Endodermal cell (in vitro differentiated cells): Measurements from ENCODE around the gene CELF2. TPM values are rescaled to one million over a fixed set of nuclear protein-coding genes. Genes with fewer than 3 reads are reported as not detected.
"Not testable (repeated sequence)": the region's sequence is repeated elsewhere in the genome, so short reads cannot be mapped to it uniquely, and the experiment has no call there.

ENCODE experiments used
- DNase-seq: peaks from one replicate; pipeline ENCODE4 v3.0.0-alpha.2; 2017
- H3K27ac ChIP-seq: 2 replicates; pipeline ENCODE4 v1.5.1; 2013; ENCODE audit warnings: mild to moderate bottlenecking, low read depth, low read length, moderate library complexity
- H3K27me3 ChIP-seq: 2 replicates; pipeline ENCODE4 v1.6.1; 2013; ENCODE audit warnings: mild to moderate bottlenecking, low read length, moderate library complexity; ENCODE audit not compliant: insufficient read depth, control insufficient read depth, poor library complexity, severe bottlenecking
- H3K36me3 ChIP-seq: 2 replicates; pipeline ENCODE4 v1.7.0; 2013; ENCODE audit warnings: mild to moderate bottlenecking, low read length, moderate library complexity; ENCODE audit not compliant: control insufficient read depth, insufficient read depth
- H3K4me1 ChIP-seq: one replicate; pipeline ENCODE4 v1.7.0; 2013; ENCODE audit warnings: low read length; ENCODE audit not compliant: control insufficient read depth, insufficient read depth
- H3K4me3 ChIP-seq: 2 replicates; pipeline ENCODE4 v1.5.1; 2013; ENCODE audit warnings: mild to moderate bottlenecking, low read length, moderate library complexity
- H3K9ac ChIP-seq: 2 replicates; pipeline ENCODE4 v1.6.1; 2013; ENCODE audit warnings: mild to moderate bottlenecking, low read length, moderate library complexity; ENCODE audit not compliant: poor library complexity, severe bottlenecking; ENCODE audit errors: extremely low read depth
- H3K9me3 ChIP-seq: 2 replicates; pipeline ENCODE4 v1.6.1; 2013; ENCODE audit warnings: mild to moderate bottlenecking, low read length, moderate library complexity; ENCODE audit not compliant: control insufficient read depth
- H3K27ac Mint-ChIP-seq: 2 replicates; pipeline ENCODE4 v1.8.0; 2020; ENCODE audit warnings: mixed read lengths
- H3K27me3 Mint-ChIP-seq: 2 replicates; pipeline ENCODE4 v1.8.0; 2021; ENCODE audit warnings: mild to moderate bottlenecking, mixed read lengths; ENCODE audit not compliant: insufficient read depth
- H3K36me3 Mint-ChIP-seq: 2 replicates; pipeline ENCODE4 v1.8.0; 2020; ENCODE audit warnings: low read depth, mixed read lengths
- H3K4me1 Mint-ChIP-seq: 2 replicates; pipeline ENCODE4 v1.8.0; 2020; ENCODE audit warnings: mixed read lengths
- H3K4me3 Mint-ChIP-seq: 2 replicates; pipeline ENCODE4 v1.8.0; 2020; ENCODE audit warnings: mild to moderate bottlenecking, moderate library complexity, mixed read lengths
- H3K9me3 Mint-ChIP-seq: 2 replicates; pipeline ENCODE4 v1.8.0; 2020; ENCODE audit warnings: mild to moderate bottlenecking, mixed read lengths
- CTCF ChIP-seq: fragments of 200-600 bp; sonication (generic); conservative IDR thresholded peaks from 2 replicates; pipeline ENCODE4 v1.5.0; 2021; ENCODE audit warnings: antibody characterized with exemption, mild to moderate bottlenecking
- WGBS, 2 experiments: methylation state at CpG; one replicate each; pipeline versions ENCODE4 v1.1.5 to v1.1.7; 2013; ENCODE audit warnings: missing lambda C conversion rate in 2 of 2, mixed read lengths in 1 of 2; ENCODE audit not compliant: insufficient coverage in 1 of 2, insufficient read length in 1 of 2; 5-methylcytosine and 5-hydroxymethylcytosine counted together
- total RNA-seq, 2 donors: library from RNA; stranded (reverse); fragmentation: NEBNext Ultra II Directional in 1 of 2; extraction: Animal tissue kit (Norgen Biotek cat#: 25700) in 1 of 2; gene quantifications; 2 replicates in 1 of 2; 3 replicates in 1 of 2; pipeline ENCODE4 v1.2.1, GENCODE V29; 2021

CELF2 gene
- total RNA-seq, 2 donors from 2014 or later: 79.9 to 96.1 TPM

- H3K36me3 ChIP-seq: peaks cover 11% of the 10 kb centered on the region
- Mint-ChIP-seq H3K4me1 (peaks cover 11% of the 10 kb centered on the region), H3K9me3 (no peaks in the 10 kb centered on the region), H3K27me3 (no peaks in the 10 kb centered on the region), H3K27ac (no peak overlapping the region), H3K4me3 (no peak overlapping the region), H3K36me3 (peaks cover 5% of the 10 kb centered on the region)
- no peak overlapping the region for H3K9ac ChIP-seq
- no peak for TF ChIP-seq CTCF
- H3K9me3 ChIP-seq: no peaks in the 10 kb centered on the region
- no peak for DNase-seq
- H3K27ac ChIP-seq: no peak overlapping the region
- no peaks in the 10 kb centered on the region for H3K27me3 ChIP-seq
- H3K4me3 ChIP-seq: no peak overlapping the region
- WGBS, 2 experiments: 95 to 98% methylated on average over 4 to 7 of the region's 7 CpGs
- H3K4me1 ChIP-seq: no peaks in the 10 kb centered on the region
Observed at GRCh38 chr10:11120711-11121110, 103.0 kb downstream of the CELF2 start.

DNA sequence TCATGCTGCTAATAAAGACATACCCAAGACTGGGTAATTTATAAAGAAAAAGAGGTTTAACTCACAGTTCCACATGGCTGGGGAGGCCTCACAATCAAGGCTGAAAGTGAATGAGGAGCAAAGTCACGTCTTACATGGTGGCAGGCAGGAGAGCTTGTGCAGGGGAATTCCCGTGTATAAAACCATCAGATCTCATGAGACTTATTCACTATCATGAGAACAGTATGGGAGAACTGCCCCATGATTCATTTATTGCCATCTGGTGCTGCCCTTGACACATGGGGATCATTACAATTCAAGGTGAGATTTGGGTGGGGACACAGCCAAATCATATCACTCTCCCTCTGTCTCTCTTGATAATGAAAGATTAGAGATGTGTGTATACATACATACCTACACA, 106.2 kb downstream of the CELF2 start:
- not testable (repeated sequence) for H3K9ac ChIP-seq, H3K27ac ChIP-seq, DNase-seq, H3K27me3 ChIP-seq, H3K4me3 ChIP-seq, H3K36me3 ChIP-seq, H3K9me3 ChIP-seq, H3K4me1 ChIP-seq, H3K27me3 Mint-ChIP-seq, H3K4me3 Mint-ChIP-seq, H3K27ac Mint-ChIP-seq
- WGBS, 2 experiments: 56 to 73% methylated on average over 2 of the region's 2 CpGs
- H3K4me1 Mint-ChIP-seq: peaks cover 11% of the 10 kb centered on the region
- H3K9me3 Mint-ChIP-seq: peaks cover 10% of the 10 kb centered on the region
- H3K36me3 Mint-ChIP-seq: peaks cover 12% of the 10 kb centered on the region

GRCh38 chr10:11125004-11125403, 107.3 kb downstream of the CELF2 start:
- Histone ChIP-seq H3K27ac (no peak overlapping the region), H3K4me3 (no peak overlapping the region), H3K27me3 (no peaks in the 10 kb centered on the region), H3K9ac (no peak overlapping the region), H3K36me3 (no peaks in the 10 kb centered on the region), H3K9me3 (no peaks in the 10 kb centered on the region), H3K4me1 (no peaks in the 10 kb centered on the region)
- Mint-ChIP-seq H3K4me3 (no peak overlapping the region), H3K27me3 (no peaks in the 10 kb centered on the region), H3K27ac (no peak overlapping the region), H3K9me3 (peaks cover 10% of the 10 kb centered on the region), H3K36me3 (peaks cover 12% of the 10 kb centered on the region), H3K4me1 (peaks cover 11% of the 10 kb centered on the region)
- 85 to 87% methylated on average over 3 of the region's 3 CpGs for WGBS, 2 experiments
- TF ChIP-seq CTCF: no peak
- no peak for DNase-seq

GRCh38 chr10:11127017-11127416, 109.3 kb downstream of the CELF2 start:
- not testable (repeated sequence) for H3K9ac ChIP-seq, H3K27ac ChIP-seq, H3K36me3 ChIP-seq, H3K4me3 ChIP-seq, H3K27me3 Mint-ChIP-seq, H3K4me3 Mint-ChIP-seq, DNase-seq, H3K27ac Mint-ChIP-seq, H3K9me3 ChIP-seq, H3K4me1 ChIP-seq, H3K27me3 ChIP-seq
- peaks cover 11% of the 10 kb centered on the region for H3K4me1 Mint-ChIP-seq
- peaks cover 10% of the 10 kb centered on the region for H3K9me3 Mint-ChIP-seq
- H3K36me3 Mint-ChIP-seq: peaks cover 12% of the 10 kb centered on the region
- WGBS, 2 experiments: 95 to 96% methylated on average over 4 of the region's 4 CpGs
